ENCODE measurements around the gene MYOCD.

MYOCD gene

DNA sequence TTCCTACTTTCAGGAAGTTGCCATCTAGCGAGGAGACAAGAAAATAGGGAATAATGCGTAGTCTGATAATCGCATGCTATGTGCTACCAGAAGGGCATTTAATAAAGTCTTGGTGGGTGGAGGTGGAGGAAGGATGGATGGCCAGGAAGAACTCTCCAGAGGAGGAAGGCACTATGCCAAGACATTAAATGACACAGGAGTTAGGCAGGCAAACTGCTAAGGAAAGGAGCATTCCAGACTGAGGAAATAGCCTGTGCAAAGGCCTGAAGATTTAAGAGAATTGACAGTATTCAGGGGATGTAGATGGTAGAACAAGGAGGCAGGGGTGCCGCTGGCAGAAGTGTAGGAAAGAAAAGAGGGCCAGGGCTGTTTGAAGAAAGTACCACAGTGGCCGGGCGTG, 104.3 kb downstream of the MYOCD start:
- DNase-seq = no peak

DNA sequence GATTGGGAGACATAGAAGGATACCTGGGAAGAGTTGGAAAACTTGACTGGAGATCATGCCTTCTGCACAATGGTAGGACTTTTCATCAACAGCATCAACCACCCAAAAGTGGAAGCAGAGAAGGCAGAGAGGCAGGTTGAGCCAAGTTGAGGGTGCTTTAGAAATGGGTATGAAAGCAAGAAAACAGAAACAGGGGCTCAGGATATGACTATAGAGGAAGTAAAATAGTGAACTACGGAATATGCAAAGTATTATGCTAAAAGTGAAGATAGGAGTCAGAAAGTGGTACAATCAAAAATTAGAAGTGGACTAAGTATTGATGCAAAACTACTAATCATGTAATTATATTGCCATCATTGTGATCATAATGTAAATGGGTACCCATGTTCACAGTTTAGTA, 107.5 kb downstream of the MYOCD start:
- DNase-seq = no peak

DNA sequence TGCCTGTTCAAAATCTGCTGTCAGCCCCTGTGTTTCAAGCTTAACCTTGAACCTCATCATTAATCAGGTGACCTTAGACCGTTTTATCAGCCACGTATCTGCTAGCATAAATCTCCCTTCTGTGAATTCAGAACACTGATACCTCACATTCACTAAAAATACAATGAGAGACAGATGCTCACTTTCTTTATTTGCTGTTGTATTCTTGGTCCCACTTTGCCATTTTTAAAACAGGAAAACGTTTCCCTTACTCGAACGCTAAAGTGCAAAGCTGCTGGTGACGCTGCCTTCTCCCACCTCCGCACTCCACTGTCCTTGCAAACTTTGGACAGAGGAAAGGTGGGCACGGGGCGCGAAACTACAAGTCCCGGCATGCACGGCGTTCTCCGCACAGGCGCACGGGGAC, 123.4 kb downstream of the MYOCD start:
- DNase-seq = no peak

DNA sequence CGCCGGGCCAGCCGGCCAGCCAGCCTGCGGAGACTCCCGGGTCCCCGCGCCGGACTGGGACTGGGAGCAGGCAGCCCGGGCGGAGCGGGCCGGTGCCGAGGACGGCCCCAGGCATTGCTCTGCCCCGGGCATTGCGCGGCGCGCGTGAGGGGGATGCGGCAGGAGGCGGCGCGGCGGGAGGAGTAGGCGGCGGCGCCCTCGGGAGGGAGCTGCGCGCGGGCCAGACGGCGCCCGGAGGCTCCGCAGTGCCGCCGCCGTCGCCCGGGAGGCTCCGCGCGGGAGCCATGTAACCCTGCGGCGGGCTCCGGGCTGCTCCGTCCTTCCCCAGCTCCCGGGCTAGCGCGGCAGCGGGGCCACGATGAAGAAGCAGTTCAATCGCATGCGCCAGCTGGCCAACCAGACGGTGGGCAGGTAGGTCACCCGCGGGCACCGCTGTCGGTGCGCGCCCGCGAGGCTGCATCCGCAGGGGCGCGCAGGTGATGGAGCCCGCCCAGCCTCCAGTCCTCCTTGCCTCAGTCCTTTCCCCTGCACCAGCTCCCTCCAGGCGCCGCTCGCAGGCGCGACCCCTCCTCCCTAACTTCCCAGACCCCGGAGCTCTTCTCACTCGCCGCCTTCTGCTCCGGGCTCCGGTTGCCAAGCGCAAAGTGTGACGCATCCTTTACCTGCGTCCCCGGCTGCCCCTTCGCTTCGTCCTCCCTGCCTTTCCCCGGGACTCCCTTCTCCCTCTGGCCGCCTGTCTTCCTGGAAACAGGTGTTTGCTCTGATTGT, 124.0 kb downstream of the MYOCD start, which contains the start of gene ARHGAP44:
Gene ARHGAP44 (plus strand): TSS at position 18 of the 768 bp plus-strand sequence. CDS start 341 bp downstream, at position 359.
- no peak for DNase-seq

DNA sequence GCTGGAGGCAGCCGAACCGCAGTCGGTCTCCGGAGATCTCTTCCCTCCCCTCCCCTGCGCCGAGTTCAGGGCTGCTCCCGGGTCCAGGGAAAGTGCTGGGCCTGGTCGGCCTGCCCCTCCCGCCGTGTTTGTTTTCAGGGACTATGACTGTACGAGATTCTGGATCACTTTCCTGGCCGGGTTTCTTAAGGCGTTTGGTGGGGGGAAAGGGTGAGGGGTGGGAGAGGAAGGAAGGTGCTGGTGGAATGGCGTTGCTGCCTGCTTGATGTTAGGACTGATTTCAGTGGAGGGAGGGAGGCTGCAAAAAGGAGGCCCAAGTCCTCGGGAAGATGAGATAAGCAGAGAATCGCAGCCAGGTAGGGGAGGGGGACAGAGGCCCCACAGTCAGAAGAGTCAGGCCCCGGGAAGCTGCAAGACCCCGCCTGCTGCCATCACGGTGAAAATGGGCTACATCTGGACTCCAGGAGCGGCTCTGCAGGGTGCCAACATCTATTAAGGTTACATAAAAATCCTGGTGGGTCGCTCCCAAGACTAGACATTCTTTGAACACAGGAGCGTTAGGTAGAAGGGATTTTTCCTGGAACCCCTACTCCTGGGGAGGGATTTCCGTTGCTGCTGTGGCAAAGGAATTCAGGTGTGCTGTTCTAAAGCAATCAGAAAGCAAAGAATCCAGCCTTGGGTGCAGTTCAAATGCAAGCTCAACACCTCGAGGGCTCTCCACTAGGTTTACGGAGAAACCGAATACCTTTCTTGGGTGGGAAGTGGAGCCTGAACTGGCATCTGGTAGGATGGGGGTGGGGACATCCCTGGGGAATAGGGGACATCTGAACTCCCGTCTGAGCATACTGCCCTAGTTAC, 124.8 kb downstream of the MYOCD start:
- no peak for DNase-seq

DNA sequence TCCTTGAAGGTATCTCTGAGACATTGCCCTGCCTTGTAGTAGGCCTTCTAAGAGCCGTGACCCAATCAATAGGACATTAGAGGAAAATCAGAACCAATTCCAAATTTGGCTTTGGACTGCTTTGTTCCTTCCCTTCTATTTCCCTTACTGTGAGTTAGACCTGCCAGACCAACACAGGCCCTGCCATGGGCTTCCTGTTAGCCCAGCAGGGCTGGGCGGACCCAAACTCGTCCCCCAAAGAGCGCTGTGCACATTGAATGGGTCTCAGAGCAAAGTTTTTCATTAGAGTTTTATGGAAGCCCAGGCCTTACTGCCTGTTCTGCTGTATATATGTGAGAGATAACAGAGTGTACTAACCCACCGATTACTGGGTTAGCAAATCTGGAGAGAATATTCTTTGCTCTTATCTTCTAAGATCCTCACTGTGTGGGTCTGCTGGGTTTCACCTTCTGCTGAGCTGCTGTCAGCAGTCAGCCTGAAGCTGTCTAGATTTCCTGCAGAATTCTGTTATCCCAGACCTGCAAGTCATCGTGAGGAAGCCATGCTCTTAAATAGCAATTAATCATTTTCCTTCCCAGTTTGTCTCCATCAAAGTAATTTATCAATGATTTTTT, 129.3 kb downstream of the MYOCD start:
- no peak for DNase-seq

DNA sequence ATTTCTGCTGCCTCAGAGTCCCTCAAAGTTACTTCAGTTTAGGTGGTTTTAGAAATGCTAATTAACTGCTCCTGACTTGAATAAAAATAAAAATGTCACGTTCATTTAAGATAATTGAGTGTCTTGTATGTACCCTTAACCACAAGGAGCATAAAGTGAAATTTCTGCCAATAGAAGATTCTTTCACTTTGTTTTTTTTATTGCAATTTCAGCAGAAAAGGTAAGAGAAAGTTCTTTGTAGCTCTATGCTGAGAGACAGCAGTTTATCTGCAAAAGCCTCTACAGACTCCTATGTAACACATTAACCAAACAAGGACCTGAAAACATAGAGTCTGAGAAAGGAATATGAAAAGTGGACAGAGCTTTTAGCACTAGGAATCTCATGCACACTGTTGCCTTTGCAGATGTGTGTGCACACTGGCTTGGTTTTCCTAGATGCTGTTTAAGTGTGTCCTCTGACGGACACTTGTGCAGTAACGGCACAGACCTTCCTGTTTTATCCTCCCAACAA, 135.2 kb downstream of the MYOCD start:
- DNase-seq = no peak

DNA sequence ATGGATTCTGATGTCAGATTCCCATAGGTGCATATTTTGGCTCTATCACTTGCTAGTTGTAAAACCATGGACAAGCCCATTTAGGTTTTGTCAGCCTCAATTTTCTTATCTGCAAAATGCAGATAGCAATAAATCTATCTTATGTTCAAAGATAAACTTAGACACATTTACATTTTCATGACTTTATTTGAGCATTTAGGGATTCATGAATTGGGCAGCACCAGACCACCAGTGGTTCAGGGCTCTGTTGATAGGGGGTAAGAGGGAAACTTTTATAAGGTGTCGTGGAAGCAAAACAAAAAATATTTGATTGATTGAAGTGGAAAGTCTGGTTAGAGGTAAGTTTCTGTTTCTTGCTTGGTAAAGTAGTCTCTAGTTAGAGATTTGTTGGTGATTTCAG, 140.9 kb downstream of the MYOCD start:
- DNase-seq = no peak

DNA sequence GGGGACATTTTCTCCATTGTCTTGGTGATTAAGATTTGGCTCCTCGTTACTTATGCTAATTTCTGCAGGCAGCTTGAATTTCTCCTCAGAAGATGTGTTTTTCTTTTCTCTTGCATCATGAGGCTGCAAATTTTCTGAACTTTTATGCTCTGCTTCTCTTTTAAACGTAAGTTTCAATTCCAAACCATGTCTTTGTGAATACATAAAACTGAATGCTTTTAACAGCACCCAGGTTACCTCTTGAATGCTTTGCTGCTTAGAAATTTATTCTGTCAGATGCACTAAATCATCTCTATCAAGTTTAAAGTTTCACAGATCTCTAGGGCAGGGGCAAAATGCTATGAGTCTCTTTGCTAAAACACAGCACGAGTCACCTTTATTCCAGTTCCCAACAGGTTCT, 143.0 kb downstream of the MYOCD start:
- DNase-seq = no peak

DNA sequence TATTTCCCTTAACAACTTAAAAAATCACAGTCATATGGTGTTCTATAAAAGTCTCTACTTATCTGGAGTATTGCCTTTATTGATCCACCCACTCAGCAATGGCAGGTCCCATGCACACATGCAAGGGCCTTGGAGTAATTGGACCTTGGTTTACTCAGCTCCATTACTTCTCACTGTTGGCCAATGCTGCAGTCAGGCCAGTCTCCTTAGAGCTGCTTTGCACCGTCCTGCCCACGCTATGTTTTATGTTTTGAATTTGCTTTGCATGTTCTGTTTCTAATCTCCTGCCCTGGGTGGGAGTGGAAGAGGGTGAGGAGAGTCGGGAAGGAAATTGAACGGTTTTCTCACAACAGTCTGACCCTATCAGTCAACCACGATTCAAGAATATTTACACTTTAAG, 147.2 kb downstream of the MYOCD start:
- no peak for DNase-seq

DNA sequence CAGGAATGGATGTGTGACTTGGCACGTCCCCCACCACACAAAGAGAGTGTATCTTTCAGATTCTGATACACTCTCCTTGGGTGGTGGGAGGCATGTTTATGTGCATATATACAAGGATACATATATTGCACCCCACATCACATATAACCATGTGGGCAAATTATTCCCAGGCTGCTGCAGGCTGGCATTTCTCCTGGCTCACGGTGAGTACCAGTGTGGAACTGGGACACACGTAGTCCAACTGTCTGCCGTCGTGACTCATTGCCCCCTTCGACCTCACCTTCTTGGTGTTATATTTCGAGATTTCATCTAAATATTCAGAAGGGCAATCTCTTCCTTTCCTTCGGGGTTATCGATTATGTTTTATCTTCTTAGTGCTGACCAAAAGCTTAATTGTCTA, 148.0 kb downstream of the MYOCD start:
- DNase-seq = no peak

DNA sequence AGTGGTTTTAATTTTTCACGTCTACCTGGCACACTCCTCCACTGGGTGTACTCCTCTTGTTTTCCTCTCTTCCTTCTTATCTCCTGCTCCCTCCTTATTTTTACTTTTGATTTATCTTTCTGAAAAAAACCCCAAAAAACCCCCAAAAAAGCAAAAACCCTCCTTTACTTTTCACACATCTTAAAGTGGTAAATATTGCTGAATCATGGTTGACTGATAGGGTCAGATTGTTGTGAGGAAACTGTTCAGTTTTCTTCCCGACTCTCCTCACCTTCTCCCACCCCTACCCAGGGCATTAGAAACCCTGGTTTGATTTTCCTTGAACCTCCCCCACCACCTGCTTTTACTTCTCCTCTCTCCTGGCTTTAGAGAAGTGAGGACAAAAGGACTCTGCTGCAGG, 149.0 kb downstream of the MYOCD start:
- no peak for DNase-seq

DNA sequence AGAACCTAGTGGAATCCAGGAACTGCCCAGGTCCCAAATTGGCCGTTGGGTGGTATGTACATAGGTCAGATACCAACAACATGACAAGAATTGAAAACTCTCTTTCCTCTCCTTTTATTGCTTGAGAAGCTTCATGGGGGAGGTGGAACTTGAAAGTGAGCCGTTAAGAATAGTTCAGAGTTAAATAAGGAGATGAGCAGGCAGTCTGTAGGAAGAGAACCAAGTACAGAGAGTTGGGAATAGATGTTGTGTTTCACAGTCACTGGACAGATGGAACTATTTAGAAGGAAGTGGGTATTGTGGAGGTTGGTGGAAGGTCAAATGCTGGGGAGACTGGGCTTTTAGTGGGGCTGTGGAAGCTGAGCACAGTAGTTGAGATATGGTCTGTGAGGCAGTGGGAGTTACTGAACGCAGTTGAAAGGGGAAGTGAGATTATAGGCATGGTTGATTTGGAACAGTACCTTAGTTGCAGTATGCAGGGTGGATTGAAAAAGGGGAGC, 150.0 kb downstream of the MYOCD start:
- no peak for DNase-seq

Measured in CD4-positive, alpha-beta T cell treated with Interleukin-15 for 1 hour (primary cell).